ENCODE measurements around the gene DHRSX. TPM values are rescaled to one million over a fixed set of nuclear protein-coding genes. Genes with fewer than 3 reads are reported as not detected.

The DHRSX gene
- total and polyA plus RNA-seq, 2 of the 8 experiments (the other 6 are each of a cell fraction or from before 2014, with no cell fraction given): 35.1 to 43.4 TPM

DNA sequence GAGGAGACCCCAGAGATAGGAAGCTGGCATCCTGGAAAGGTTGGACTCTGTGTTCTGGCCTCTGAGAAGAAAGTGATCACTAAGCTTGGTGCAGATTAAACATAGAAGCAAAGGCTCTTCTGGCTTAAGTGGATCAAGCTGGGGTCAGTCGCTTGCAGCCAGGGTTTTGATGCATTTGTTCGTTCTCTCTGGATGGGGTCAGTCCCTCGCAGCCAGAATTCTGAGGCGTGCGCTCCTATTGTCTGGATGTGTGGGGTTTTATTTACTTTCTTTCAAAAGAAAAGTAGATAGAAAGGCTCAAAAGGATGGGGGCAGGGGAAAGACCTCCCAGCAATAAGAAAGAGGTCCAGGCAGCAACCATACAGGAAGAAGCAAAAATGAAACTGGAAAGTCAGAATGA lies 152.6 kb downstream of the DHRSX start (continued):
- TF ChIP-seq SAP30 (IDR thresholded peaks at IDR 0.05; ENCODE audit: insufficient read depth, insufficient replicate concordance, low read length): no peak
- TF ChIP-seq MAFK (IDR thresholded peaks at IDR 0.05; ENCODE audit: low read depth, low read length): no peak
- TF ChIP-seq GTF2F1 (IDR thresholded peaks at IDR 0.05; ENCODE audit: borderline replicate concordance, low read depth, low read length): no peak
